Activated T-cell treated with anti-CD3 and anti-CD28 coated beads for 4 hours (primary cell): Measurements from ENCODE around the gene ANO4.

Experiments used
- DNase-seq: peaks from one replicate; pipeline ENCODE4 v3.0.0-alpha.2; 2020

The ANO4 gene

GRCh38 chr12:100794441-100795173 is at the start of gene ANO4:
Gene ANO4, plus strand, starts transcription at chr12:100794776. Its CDS starts 107,010 bp downstream, at chr12:100901786.
- no peak for DNase-seq

- DNase-seq = no peak
Observed at GRCh38 chr12:100745378-100746071, 49.1 kb upstream of the ANO4 start.

GRCh38 chr12:100752841-100753240 is 41.7 kb upstream of the ANO4 start:
- no peak for DNase-seq

- no peak for DNase-seq
Observed at GRCh38 chr12:100753837-100754236, 40.7 kb upstream of the ANO4 start.

GRCh38 chr12:100755186-100755585 is 39.4 kb upstream of the ANO4 start:
- DNase-seq = no peak

GRCh38 chr12:100758083-100758482 is 36.5 kb upstream of the ANO4 start:
- no peak for DNase-seq

- no peak for DNase-seq
Observed at GRCh38 chr12:100767371-100767770, 27.2 kb upstream of the ANO4 start.

GRCh38 chr12:100767950-100768349 is 26.6 kb upstream of the ANO4 start:
- no peak for DNase-seq

- DNase-seq = no peak
Observed at GRCh38 chr12:100778967-100779590, 15.5 kb upstream of the ANO4 start.

- DNase-seq = no peak
Observed at GRCh38 chr12:100789146-100789545, 5.4 kb upstream of the ANO4 start.

GRCh38 chr12:100789975-100790374 is 4.6 kb upstream of the ANO4 start:
- no peak for DNase-seq

GRCh38 chr12:100790552-100790951 is 4.0 kb upstream of the ANO4 start:
- no peak for DNase-seq

GRCh38 chr12:100793182-100793581 is 1.4 kb upstream of the ANO4 start:
- DNase-seq = no peak

GRCh38 chr12:100795174-100795799 is 711 bp downstream of the ANO4 start:
- DNase-seq = no peak

GRCh38 chr12:100795800-100796179 is 1.2 kb downstream of the ANO4 start:
- DNase-seq = no peak

GRCh38 chr12:100796621-100797020 is 2.0 kb downstream of the ANO4 start:
- no peak for DNase-seq

- no peak for DNase-seq
Observed at GRCh38 chr12:100797246-100797645, 2.7 kb downstream of the ANO4 start.

- no peak for DNase-seq
Observed at GRCh38 chr12:100797786-100798185, 3.2 kb downstream of the ANO4 start.

- no peak for DNase-seq
Observed at GRCh38 chr12:100798286-100799160, 3.9 kb downstream of the ANO4 start.

GRCh38 chr12:100799770-100800169 is 5.2 kb downstream of the ANO4 start:
- no peak for DNase-seq

GRCh38 chr12:100800723-100801122 is 6.1 kb downstream of the ANO4 start:
- DNase-seq = no peak

GRCh38 chr12:100801320-100801719 is 6.7 kb downstream of the ANO4 start:
- no peak for DNase-seq

- DNase-seq = no peak
Observed at GRCh38 chr12:100808777-100809176, 14.2 kb downstream of the ANO4 start.
